ENCODE measurements around the gene COX6A1. TPM values are rescaled to one million over a fixed set of nuclear protein-coding genes. Genes with fewer than 3 reads are reported as not detected.

The COX6A1 gene
- total and polyA plus RNA-seq, 12 donors: 378 to 1,577 (median 688) TPM

DNA sequence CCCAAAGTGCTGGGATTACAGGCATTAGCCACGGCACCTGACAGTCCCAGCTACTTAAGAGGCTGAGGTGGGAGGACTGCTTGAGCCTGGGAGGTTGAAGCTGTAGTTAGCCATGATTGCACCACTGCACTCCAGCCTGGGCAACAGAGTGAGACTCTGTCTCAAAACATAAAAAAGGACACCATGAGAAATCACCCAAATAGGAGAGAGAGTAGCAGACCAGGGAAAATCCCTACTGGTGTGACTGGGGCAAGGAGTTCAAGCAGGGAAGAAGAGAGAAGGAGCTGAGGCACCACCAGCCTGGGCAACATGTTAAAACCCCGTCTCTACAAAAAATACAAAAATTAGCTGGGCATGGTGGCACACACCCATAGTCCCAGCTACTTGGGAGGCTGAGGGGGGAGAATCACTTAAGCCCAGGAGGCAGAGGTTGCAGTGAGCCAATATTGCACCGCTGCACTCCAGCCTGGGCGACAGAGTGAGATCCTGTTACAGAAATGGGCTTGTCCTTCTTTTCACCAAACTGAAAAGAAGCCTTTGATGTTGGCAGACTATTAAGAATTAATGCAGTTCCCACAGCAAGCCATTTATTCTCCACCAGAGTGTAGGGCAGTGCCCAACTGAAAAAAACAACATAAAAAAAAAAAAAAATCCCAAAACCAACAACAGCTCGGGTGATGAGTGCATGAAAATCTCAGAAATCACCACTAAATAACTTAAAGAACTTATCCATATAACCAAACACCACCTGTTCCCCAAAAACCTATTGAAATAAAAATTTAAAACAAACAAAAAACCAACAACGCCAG is 36.1 kb downstream of the COX6A1 start:
- H3K36me3 ChIP-seq (replicated peaks in 1 of 2): no peaks in the 10 kb centered on the region
- no peak for DNase-seq
- TF ChIP-seq POLR2A (IDR thresholded peaks at IDR 0.05): no peak
- TF ChIP-seq, protein P1, sequence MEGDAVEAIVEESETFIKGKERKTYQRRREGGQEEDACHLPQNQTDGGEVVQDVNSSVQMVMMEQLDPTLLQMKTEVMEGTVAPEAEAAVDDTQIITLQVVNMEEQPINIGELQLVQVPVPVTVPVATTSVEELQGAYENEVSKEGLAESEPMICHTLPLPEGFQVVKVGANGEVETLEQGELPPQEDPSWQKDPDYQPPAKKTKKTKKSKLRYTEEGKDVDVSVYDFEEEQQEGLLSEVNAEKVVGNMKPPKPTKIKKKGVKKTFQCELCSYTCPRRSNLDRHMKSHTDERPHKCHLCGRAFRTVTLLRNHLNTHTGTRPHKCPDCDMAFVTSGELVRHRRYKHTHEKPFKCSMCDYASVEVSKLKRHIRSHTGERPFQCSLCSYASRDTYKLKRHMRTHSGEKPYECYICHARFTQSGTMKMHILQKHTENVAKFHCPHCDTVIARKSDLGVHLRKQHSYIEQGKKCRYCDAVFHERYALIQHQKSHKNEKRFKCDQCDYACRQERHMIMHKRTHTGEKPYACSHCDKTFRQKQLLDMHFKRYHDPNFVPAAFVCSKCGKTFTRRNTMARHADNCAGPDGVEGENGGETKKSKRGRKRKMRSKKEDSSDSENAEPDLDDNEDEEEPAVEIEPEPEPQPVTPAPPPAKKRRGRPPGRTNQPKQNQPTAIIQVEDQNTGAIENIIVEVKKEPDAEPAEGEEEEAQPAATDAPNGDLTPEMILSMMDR (IDR thresholded peaks at IDR 0.05): no peak
- no peak overlapping the region for H3K4me3 ChIP-seq
- intact Hi-C loops (cut with DNase I): no loop called here
- H3K9me3 ChIP-seq (replicated peaks in 1 of 3): no peaks in the 10 kb centered on the region
- H3K27ac ChIP-seq: peak overlapping the region in 1 of 5 donors; percentile 19
- H3K27me3 ChIP-seq: no peaks in the 10 kb centered on the region
- 71 to 81% (median 78%) methylated on average over 6 of the region's 6 CpGs for WGBS, 4 donors
- H3K4me1 ChIP-seq (replicated peaks in 1 of 2): peaks cover 6 to 22% of the 10 kb centered on the region in 2 donors

DNA sequence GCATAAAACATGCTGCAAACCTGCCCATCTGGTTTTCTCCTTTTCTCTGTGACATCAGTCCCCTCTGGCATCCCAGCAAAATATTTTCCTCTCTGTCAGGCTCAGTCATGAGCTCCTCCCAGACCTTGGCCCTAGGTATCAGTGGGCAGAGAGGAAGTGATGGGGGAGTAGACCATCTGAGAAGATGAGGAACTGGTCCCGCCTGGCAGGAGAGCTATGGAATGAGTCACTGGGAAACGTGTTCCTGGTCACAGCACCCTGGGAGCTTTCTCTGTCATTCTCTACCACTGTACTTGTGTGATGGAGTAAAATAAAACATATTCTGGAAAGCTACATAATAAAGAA is 36.7 kb downstream of the COX6A1 start:
- Histone ChIP-seq H3K9me3 (replicated peaks in 1 of 3) (no peaks in the 10 kb centered on the region), H3K36me3 (replicated peaks in 1 of 2) (no peaks in the 10 kb centered on the region), H3K4me3 (no peak overlapping the region), H3K27me3 (no peaks in the 10 kb centered on the region), H3K27ac (peak overlapping the region in 1 of 5 donors; percentile 19), H3K4me1 (replicated peaks in 1 of 2) (peaks cover 6 to 22% of the 10 kb centered on the region in 2 donors)
- 4 to 29% (median 15%) methylated on average over 2 of the region's 2 CpGs for WGBS, 4 donors
- intact Hi-C loops (cut with DNase I): no loop called here
- peak; percentile 42 to 78 (median 52) for DNase-seq
- TF ChIP-seq POLR2A (IDR thresholded peaks at IDR 0.05): no peak
- TF ChIP-seq, protein P1 (IDR thresholded peaks at IDR 0.05): no peak

DNA sequence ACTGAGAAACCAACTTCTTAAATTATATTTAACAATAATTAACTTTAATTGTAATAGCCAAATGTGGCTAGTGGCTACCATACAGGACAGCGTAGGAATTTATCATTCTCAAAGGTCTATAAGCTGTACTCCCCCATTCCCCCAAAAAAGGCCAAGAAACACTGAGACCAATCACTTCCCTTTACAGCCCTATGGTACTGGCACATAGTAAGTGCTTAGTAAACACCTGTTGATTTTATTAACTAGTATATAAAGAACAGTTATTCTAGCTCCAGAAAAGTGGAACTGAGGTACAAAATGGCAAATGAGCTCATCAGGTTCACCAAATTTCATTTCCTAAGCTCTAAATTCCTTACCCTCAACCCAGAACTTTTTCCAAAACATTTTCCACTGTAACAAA is 37.7 kb downstream of the COX6A1 start:
- H3K36me3 ChIP-seq (replicated peaks in 1 of 2): no peaks in the 10 kb centered on the region
- DNase-seq: no peak
- 95 to 100% (median 98%) methylated on average over 1 of the region's 1 CpG for WGBS, 4 donors
- TF ChIP-seq, protein P1 (IDR thresholded peaks at IDR 0.05): no peak
- peaks cover under 1 to 16% of the 10 kb centered on the region in 2 donors for H3K4me1 ChIP-seq (replicated peaks in 1 of 2)
- H3K4me3 ChIP-seq: no peak overlapping the region
- intact Hi-C loops (cut with DNase I): no loop called here
- H3K27me3 ChIP-seq: no peaks in the 10 kb centered on the region
- no peaks in the 10 kb centered on the region for H3K9me3 ChIP-seq (replicated peaks in 1 of 3)
- H3K27ac ChIP-seq: no peak overlapping the region

DNA sequence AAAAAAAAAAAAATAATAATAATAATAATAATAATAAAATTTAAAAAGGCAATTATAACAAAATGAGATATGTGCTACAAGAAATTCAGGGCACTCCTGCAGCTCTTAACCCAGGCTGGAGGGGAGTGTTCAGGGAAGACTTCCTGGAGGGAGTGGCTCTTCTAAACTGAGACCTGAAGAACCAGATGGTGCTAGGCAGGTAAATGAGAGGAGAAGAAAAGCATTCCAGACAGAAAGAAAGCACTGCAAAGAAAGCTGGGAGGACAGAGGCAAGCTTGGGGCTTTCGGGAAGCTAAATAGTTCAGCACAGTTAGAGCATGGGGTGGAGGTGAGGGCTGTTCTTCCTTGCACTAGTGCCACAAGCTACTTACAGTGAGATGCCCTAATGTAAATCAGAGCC is 41.5 kb downstream of the COX6A1 start:
- intact Hi-C loops (cut with DNase I): no loop called here
- Histone ChIP-seq H3K27me3 (no peaks in the 10 kb centered on the region), H3K9me3 (replicated peaks in 1 of 3) (no peaks in the 10 kb centered on the region), H3K4me1 (replicated peaks in 1 of 2) (peaks cover 0 to 5% of the 10 kb centered on the region in 2 donors), H3K36me3 (replicated peaks in 1 of 2) (no peaks in the 10 kb centered on the region), H3K27ac (no peak overlapping the region), H3K4me3 (no peak overlapping the region)
- DNase-seq: no peak
- TF ChIP-seq POLR2A (IDR thresholded peaks at IDR 0.05): no peak
- TF ChIP-seq, protein P1 (IDR thresholded peaks at IDR 0.05): no peak
- 83 to 100% (median 96%) methylated on average over 1 of the region's 1 CpG for WGBS, 4 donors
